ENCODE data around the gene CABP1.

The CABP1 gene

GRCh38 chr12:120711411-120711810 lies 71.0 kb downstream of the CABP1 start:
- Histone ChIP-seq H3K27ac (ENCODE audit: low read depth, low read length, severe bottlenecking) (no peak overlapping the region), H3K4me1 (ENCODE audit: control insufficient read depth, insufficient read depth, low read length, poor library complexity, severe bottlenecking) (peaks cover 5% of the 10 kb centered on the region)
- 33 to 44% methylated on average over 4 to 5 of the region's 6 CpGs for WGBS, 2 experiments (ENCODE audit: insufficient coverage in 2 of 2)

DNA sequence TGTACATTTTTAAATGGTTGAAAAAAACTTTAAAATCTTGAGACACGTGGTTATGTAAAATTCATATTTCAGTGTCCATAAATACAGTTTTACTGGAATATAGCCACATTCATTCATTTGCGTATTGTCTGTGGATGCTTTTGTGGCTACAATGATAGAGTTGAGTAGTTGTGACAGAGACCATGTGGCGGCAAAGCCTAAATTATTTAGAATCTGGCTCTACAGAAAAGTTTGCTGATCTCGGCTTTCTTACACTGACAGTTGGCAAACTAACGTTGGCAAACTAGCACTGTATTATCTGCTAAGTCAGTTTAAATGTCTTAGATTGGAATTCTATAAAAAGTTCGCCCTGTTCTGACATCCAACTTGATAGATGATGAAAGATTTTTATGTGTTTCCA lies 72.2 kb downstream of the CABP1 start:
- no peak overlapping the region for H3K27ac ChIP-seq (ENCODE audit: low read depth, low read length, severe bottlenecking)
- peaks cover 44% of the 10 kb centered on the region for H3K36me3 ChIP-seq (ENCODE audit: control insufficient read depth, insufficient read depth, low read length)
- H3K4me3 ChIP-seq (ENCODE audit: extremely low read depth, insufficient read depth, low read length, poor library complexity, severe bottlenecking), result no peak overlapping the region
- peaks cover 5% of the 10 kb centered on the region for H3K4me1 ChIP-seq (ENCODE audit: control insufficient read depth, insufficient read depth, low read length, poor library complexity, severe bottlenecking)
- 92 to 95% methylated on average over 3 to 4 of the region's 6 CpGs for WGBS, 2 experiments (ENCODE audit: insufficient coverage in 2 of 2)
- no peaks in the 10 kb centered on the region for H3K9me3 ChIP-seq (ENCODE audit: control insufficient read depth, low read length)

More at GRCh38 chr12:120711411-120711810, 71.0 kb downstream of the CABP1 start:
- H3K4me3 ChIP-seq (ENCODE audit: extremely low read depth, insufficient read depth, low read length, poor library complexity, severe bottlenecking), result peak overlapping the region; percentile 61
- H3K36me3 ChIP-seq (ENCODE audit: control insufficient read depth, insufficient read depth, low read length), result peaks cover 32% of the 10 kb centered on the region
- no peaks in the 10 kb centered on the region for H3K9me3 ChIP-seq (ENCODE audit: control insufficient read depth, low read length)

DNA sequence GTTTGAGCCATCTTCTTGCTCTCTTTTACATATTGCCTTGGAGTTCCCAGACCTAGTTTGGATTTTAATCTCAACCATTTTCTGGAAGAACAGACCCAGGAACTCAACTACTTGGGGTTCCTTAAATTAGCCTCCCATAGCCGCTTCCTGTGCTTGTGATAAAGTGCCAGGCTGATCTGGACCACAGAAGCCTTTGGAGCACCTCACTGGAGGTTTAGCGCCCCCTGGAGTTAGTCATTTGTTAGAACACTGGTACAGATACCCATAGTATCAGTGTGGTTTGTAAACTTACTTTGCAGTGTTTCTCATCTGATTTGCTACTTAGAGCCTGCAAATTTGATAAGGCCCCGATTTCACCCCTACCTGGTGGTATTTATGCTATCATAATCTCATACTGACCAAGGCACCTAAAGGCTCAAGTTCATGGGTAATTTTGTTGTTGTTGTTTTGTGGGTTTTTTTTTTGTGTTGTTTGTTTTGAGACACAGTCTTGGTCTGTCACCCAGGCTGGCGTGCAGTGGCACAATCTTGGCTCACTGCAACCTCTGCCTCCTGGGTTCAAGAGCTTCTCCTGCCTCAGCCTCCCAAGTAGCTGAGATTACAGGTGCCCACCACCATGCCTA lies 73.5 kb downstream of the CABP1 start:
- H3K4me3 ChIP-seq (ENCODE audit: extremely low read depth, insufficient read depth, low read length, poor library complexity, severe bottlenecking), result no peak overlapping the region
- no peak overlapping the region for H3K27ac ChIP-seq (ENCODE audit: low read depth, low read length, severe bottlenecking)
- peaks cover 5% of the 10 kb centered on the region for H3K4me1 ChIP-seq (ENCODE audit: control insufficient read depth, insufficient read depth, low read length, poor library complexity, severe bottlenecking)
- H3K36me3 ChIP-seq (ENCODE audit: control insufficient read depth, insufficient read depth, low read length), result peaks cover 56% of the 10 kb centered on the region
- 36 to 44% methylated on average over 2 of the region's 4 CpGs for WGBS, 2 experiments (ENCODE audit: insufficient coverage in 2 of 2)
- H3K9me3 ChIP-seq (ENCODE audit: control insufficient read depth, low read length), result no peaks in the 10 kb centered on the region
